WTC11 (cell line): ENCODE data around the gene SPAST.

Experiments used
- OVOL2 ChIP-seq: fragments of 250-450 bp; sonication (Bioruptor Pico); IDR thresholded peaks from 2 replicates; pipeline ENCODE4 v1.9.0; 2021; ENCODE audit warnings: mild to moderate bottlenecking, borderline replicate concordance
- SMAD4 ChIP-seq: sonication (generic); formaldehyde crosslinking; IDR thresholded peaks from 2 replicates; pipeline ENCODE4 v1.8.0; 2022; ENCODE audit warnings: mild to moderate bottlenecking, missing genetic modification reagents
- TEAD1 ChIP-seq: sonication (generic); formaldehyde crosslinking; IDR thresholded peaks from 2 replicates; pipeline ENCODE4 v1.8.0; 2022; ENCODE audit warnings: mild to moderate bottlenecking, missing genetic modification reagents
- ZBTB21 ChIP-seq: sonication (generic); formaldehyde crosslinking; IDR thresholded peaks from 2 replicates; pipeline ENCODE4 v1.8.1; 2023; ENCODE audit warnings: mild to moderate bottlenecking, missing genetic modification reagents, borderline replicate concordance
- ZNF317 ChIP-seq: sonication (generic); formaldehyde crosslinking; IDR thresholded peaks from 2 replicates; pipeline ENCODE4 v1.8.1; 2023; ENCODE audit warnings: low read depth, mild to moderate bottlenecking, moderate library complexity, missing genetic modification reagents, borderline replicate concordance
- TF ChIP-seq, protein P1 (sequence below): sonication (generic); formaldehyde crosslinking; IDR thresholded peaks from 2 replicates; pipeline ENCODE4 v1.8.0; 2023; ENCODE audit warnings: missing genetic modification reagents, mild to moderate bottlenecking, borderline replicate concordance
- TF ChIP-seq, protein P2 (sequence below): sonication (generic); formaldehyde crosslinking; IDR thresholded peaks from 2 replicates; pipeline ENCODE4 v1.8.1; 2023; ENCODE audit warnings: mild to moderate bottlenecking, missing genetic modification reagents, moderate library complexity
- TF ChIP-seq, protein P3 (sequence below): fragments of 200-600 bp; IDR thresholded peaks from 2 replicates; pipeline ENCODE4 v1.8.0; 2022; ENCODE audit warnings: antibody characterized with exemption
- TF ChIP-seq, protein P4 (sequence below): sonication (generic); formaldehyde crosslinking; IDR thresholded peaks from 2 replicates; pipeline ENCODE4 v1.8.0; 2022; ENCODE audit warnings: mild to moderate bottlenecking, missing genetic modification reagents
- TF ChIP-seq, protein P5 (sequence below): sonication (generic); formaldehyde crosslinking; IDR thresholded peaks from 2 replicates; pipeline ENCODE4 v1.8.0; 2022; ENCODE audit warnings: mild to moderate bottlenecking, missing genetic modification reagents
- TF ChIP-seq, protein P6 (sequence below): sonication (generic); formaldehyde crosslinking; IDR thresholded peaks from 2 replicates; pipeline ENCODE4 v1.8.1; 2023; ENCODE audit warnings: mild to moderate bottlenecking, missing genetic modification reagents, moderate library complexity

DNA sequence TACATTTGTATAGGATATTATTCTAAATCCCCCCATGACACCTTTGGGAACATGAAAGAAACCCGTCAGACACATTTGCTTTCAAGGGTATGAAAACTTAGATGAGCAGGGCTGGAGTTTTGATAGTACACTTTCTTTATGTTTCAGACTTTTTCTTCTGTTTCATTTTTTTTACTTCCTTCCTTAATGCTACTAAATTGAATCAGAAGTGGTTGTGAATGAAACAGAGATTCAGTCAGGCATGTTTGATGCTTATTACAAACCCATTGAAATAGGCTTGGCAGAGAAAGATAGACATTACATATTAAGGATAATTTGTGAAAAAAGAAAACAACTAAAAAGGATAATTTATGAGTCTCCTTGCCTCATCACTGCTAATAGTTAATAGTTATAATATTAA, 129.1 kb downstream of the SPAST start:
- TF ChIP-seq, protein P1, sequence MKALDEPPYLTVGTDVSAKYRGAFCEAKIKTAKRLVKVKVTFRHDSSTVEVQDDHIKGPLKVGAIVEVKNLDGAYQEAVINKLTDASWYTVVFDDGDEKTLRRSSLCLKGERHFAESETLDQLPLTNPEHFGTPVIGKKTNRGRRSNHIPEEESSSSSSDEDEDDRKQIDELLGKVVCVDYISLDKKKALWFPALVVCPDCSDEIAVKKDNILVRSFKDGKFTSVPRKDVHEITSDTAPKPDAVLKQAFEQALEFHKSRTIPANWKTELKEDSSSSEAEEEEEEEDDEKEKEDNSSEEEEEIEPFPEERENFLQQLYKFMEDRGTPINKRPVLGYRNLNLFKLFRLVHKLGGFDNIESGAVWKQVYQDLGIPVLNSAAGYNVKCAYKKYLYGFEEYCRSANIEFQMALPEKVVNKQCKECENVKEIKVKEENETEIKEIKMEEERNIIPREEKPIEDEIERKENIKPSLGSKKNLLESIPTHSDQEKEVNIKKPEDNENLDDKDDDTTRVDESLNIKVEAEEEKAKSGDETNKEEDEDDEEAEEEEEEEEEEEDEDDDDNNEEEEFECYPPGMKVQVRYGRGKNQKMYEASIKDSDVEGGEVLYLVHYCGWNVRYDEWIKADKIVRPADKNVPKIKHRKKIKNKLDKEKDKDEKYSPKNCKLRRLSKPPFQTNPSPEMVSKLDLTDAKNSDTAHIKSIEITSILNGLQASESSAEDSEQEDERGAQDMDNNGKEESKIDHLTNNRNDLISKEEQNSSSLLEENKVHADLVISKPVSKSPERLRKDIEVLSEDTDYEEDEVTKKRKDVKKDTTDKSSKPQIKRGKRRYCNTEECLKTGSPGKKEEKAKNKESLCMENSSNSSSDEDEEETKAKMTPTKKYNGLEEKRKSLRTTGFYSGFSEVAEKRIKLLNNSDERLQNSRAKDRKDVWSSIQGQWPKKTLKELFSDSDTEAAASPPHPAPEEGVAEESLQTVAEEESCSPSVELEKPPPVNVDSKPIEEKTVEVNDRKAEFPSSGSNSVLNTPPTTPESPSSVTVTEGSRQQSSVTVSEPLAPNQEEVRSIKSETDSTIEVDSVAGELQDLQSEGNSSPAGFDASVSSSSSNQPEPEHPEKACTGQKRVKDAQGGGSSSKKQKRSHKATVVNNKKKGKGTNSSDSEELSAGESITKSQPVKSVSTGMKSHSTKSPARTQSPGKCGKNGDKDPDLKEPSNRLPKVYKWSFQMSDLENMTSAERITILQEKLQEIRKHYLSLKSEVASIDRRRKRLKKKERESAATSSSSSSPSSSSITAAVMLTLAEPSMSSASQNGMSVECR (CRISPR knock-in tag): no peak
- TF ChIP-seq ZBTB21 (CRISPR knock-in tag): no peak
- TF ChIP-seq OVOL2 (CRISPR knock-in tag): no peak
- no peak for TF ChIP-seq TEAD1 (CRISPR knock-in tag)
- no peak for TF ChIP-seq SMAD4 (CRISPR knock-in tag)
- TF ChIP-seq ZNF317 (CRISPR knock-in tag): no peak
- TF ChIP-seq, protein P2, sequence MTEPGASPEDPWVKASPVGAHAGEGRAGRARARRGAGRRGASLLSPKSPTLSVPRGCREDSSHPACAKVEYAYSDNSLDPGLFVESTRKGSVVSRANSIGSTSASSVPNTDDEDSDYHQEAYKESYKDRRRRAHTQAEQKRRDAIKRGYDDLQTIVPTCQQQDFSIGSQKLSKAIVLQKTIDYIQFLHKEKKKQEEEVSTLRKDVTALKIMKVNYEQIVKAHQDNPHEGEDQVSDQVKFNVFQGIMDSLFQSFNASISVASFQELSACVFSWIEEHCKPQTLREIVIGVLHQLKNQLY (CRISPR knock-in tag): no peak
- TF ChIP-seq, protein P3, sequence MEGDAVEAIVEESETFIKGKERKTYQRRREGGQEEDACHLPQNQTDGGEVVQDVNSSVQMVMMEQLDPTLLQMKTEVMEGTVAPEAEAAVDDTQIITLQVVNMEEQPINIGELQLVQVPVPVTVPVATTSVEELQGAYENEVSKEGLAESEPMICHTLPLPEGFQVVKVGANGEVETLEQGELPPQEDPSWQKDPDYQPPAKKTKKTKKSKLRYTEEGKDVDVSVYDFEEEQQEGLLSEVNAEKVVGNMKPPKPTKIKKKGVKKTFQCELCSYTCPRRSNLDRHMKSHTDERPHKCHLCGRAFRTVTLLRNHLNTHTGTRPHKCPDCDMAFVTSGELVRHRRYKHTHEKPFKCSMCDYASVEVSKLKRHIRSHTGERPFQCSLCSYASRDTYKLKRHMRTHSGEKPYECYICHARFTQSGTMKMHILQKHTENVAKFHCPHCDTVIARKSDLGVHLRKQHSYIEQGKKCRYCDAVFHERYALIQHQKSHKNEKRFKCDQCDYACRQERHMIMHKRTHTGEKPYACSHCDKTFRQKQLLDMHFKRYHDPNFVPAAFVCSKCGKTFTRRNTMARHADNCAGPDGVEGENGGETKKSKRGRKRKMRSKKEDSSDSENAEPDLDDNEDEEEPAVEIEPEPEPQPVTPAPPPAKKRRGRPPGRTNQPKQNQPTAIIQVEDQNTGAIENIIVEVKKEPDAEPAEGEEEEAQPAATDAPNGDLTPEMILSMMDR: no peak
- TF ChIP-seq, protein P4, sequence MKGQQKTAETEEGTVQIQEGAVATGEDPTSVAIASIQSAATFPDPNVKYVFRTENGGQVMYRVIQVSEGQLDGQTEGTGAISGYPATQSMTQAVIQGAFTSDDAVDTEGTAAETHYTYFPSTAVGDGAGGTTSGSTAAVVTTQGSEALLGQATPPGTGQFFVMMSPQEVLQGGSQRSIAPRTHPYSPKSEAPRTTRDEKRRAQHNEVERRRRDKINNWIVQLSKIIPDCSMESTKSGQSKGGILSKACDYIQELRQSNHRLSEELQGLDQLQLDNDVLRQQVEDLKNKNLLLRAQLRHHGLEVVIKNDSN: no peak
- TF ChIP-seq, protein P5, sequence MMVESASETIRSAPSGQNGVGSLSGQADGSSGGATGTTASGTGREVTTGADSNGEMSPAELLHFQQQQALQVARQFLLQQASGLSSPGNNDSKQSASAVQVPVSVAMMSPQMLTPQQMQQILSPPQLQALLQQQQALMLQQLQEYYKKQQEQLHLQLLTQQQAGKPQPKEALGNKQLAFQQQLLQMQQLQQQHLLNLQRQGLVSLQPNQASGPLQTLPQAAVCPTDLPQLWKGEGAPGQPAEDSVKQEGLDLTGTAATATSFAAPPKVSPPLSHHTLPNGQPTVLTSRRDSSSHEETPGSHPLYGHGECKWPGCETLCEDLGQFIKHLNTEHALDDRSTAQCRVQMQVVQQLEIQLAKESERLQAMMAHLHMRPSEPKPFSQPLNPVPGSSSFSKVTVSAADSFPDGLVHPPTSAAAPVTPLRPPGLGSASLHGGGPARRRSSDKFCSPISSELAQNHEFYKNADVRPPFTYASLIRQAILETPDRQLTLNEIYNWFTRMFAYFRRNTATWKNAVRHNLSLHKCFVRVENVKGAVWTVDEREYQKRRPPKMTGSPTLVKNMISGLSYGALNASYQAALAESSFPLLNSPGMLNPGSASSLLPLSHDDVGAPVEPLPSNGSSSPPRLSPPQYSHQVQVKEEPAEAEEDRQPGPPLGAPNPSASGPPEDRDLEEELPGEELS (CRISPR knock-in tag): no peak
- TF ChIP-seq, protein P6, sequence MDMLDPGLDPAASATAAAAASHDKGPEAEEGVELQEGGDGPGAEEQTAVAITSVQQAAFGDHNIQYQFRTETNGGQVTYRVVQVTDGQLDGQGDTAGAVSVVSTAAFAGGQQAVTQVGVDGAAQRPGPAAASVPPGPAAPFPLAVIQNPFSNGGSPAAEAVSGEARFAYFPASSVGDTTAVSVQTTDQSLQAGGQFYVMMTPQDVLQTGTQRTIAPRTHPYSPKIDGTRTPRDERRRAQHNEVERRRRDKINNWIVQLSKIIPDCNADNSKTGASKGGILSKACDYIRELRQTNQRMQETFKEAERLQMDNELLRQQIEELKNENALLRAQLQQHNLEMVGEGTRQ (CRISPR knock-in tag): no peak
